OCI-LY7 (cell line): ENCODE data around the gene PIP5K1C.

Experiments used
- CTCF ChIP-seq: fragments of 200-600 bp; sonication (generic); conservative IDR thresholded peaks from 2 replicates; pipeline ENCODE4 v1.5.1; 2014; ENCODE audit warnings: mild to moderate bottlenecking, antibody characterized with exemption, low read length, moderate library complexity, mixed read lengths
- EZH2phosphoT487 ChIP-seq: fragments of 200-600 bp; sonication (generic); IDR thresholded peaks from 2 replicates; pipeline ENCODE4 v1.6.1; 2018; ENCODE audit warnings: low read depth, borderline replicate concordance, mild to moderate bottlenecking, mixed run types, antibody characterized with exemption, low read length, moderate library complexity, mixed read lengths

GRCh38 chr19:3697671-3698385 lies 2.4 kb downstream of the PIP5K1C start:
- TF ChIP-seq CTCF (no peak), EZH2phosphoT487 (no peak)
